ENCODE measurements around the gene C11orf21.

GRCh38 chr11:2271077-2271326 is 30.7 kb downstream of the C11orf21 start:
- no peak for TF ChIP-seq EZH2phosphoT487 (IDR thresholded peaks at IDR 0.05; ENCODE audit: borderline replicate concordance, low read depth, low read length)
- TF ChIP-seq, protein P1, sequence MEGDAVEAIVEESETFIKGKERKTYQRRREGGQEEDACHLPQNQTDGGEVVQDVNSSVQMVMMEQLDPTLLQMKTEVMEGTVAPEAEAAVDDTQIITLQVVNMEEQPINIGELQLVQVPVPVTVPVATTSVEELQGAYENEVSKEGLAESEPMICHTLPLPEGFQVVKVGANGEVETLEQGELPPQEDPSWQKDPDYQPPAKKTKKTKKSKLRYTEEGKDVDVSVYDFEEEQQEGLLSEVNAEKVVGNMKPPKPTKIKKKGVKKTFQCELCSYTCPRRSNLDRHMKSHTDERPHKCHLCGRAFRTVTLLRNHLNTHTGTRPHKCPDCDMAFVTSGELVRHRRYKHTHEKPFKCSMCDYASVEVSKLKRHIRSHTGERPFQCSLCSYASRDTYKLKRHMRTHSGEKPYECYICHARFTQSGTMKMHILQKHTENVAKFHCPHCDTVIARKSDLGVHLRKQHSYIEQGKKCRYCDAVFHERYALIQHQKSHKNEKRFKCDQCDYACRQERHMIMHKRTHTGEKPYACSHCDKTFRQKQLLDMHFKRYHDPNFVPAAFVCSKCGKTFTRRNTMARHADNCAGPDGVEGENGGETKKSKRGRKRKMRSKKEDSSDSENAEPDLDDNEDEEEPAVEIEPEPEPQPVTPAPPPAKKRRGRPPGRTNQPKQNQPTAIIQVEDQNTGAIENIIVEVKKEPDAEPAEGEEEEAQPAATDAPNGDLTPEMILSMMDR (conservative IDR thresholded peaks at IDR 0.05; ENCODE audit: low read length), result no peak

Measured in OCI-LY7 (cell line).